HL-60 (cell line): ENCODE data around the gene MANF.

Experiments
- DNase-seq, 2 experiments: peaks; one replicate each; pipeline ENCODE4 v3.0.0-alpha.2; 2010 to 2020; ENCODE audit warnings: low read depth in 1 of 2, low spot score in 1 of 2
- H3K27ac ChIP-seq: fragments of 250-450 bp; sonication (Bioruptor Pico); replicated peaks from 2 replicates; pipeline ENCODE4 v1.5.1; 2020; ENCODE audit warnings: mild to moderate bottlenecking, moderate library complexity
- H3K27me3 ChIP-seq: fragments of 250-450 bp; sonication (Bioruptor Pico); 2 replicates; pipeline ENCODE4 v1.5.1; 2021; ENCODE audit warnings: mild to moderate bottlenecking, moderate library complexity; ENCODE audit not compliant: insufficient read depth, poor library complexity, severe bottlenecking
- H3K4me3 ChIP-seq: replicated peaks from 2 replicates; pipeline ENCODE4 v1.5.1; 2011; ENCODE audit warnings: mild to moderate bottlenecking, control low read depth, low read length; ENCODE audit not compliant: insufficient read depth
- GABPA ChIP-seq: IDR thresholded peaks from 2 replicates; pipeline ENCODE4 v1.6.1; 2012; ENCODE audit warnings: low read depth
- POLR2AphosphoS5 ChIP-seq: IDR thresholded peaks from 2 replicates; pipeline ENCODE4 v1.6.1; 2012; ENCODE audit warnings: low read depth
- REST ChIP-seq: IDR thresholded peaks from 2 replicates; pipeline ENCODE4 v1.6.1; 2012; ENCODE audit warnings: low read depth; ENCODE audit not compliant: insufficient replicate concordance
- SPI1 ChIP-seq: IDR thresholded peaks from 2 replicates; pipeline ENCODE4 v1.6.1; 2012; ENCODE audit warnings: low read depth, mild to moderate bottlenecking, borderline replicate concordance
- TF ChIP-seq, protein P1 (sequence below): IDR thresholded peaks from one replicate; pipeline ENCODE4 v1.5.1; 2011; ENCODE audit warnings: low read length, control low read depth, inconsistent platforms; ENCODE audit not compliant: insufficient read depth

MANF gene

GRCh38 chr3:51358981-51359380, 26.1 kb upstream of the MANF start:
- DNase-seq: no peak
- H3K27me3 ChIP-seq: peaks cover 3% of the 10 kb centered on the region
- no peak overlapping the region for H3K27ac ChIP-seq
- TF ChIP-seq SPI1 (no peak), REST (no peak), GABPA (no peak), POLR2AphosphoS5 (no peak)
- TF ChIP-seq, protein P1, sequence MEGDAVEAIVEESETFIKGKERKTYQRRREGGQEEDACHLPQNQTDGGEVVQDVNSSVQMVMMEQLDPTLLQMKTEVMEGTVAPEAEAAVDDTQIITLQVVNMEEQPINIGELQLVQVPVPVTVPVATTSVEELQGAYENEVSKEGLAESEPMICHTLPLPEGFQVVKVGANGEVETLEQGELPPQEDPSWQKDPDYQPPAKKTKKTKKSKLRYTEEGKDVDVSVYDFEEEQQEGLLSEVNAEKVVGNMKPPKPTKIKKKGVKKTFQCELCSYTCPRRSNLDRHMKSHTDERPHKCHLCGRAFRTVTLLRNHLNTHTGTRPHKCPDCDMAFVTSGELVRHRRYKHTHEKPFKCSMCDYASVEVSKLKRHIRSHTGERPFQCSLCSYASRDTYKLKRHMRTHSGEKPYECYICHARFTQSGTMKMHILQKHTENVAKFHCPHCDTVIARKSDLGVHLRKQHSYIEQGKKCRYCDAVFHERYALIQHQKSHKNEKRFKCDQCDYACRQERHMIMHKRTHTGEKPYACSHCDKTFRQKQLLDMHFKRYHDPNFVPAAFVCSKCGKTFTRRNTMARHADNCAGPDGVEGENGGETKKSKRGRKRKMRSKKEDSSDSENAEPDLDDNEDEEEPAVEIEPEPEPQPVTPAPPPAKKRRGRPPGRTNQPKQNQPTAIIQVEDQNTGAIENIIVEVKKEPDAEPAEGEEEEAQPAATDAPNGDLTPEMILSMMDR: no peak
- H3K4me3 ChIP-seq: no peak overlapping the region

- Histone ChIP-seq H3K27ac (no peak overlapping the region), H3K4me3 (no peak overlapping the region), H3K27me3 (peaks cover 3% of the 10 kb centered on the region)
- DNase-seq: no peak
- TF ChIP-seq REST (no peak), POLR2AphosphoS5 (no peak), GABPA (no peak), SPI1 (no peak)
- TF ChIP-seq, protein P1: no peak
Observed at GRCh38 chr3:51360806-51361205, 24.3 kb upstream of the MANF start.

GRCh38 chr3:51361746-51362145, 23.3 kb upstream of the MANF start:
- H3K27ac ChIP-seq: no peak overlapping the region
- peaks cover 3% of the 10 kb centered on the region for H3K27me3 ChIP-seq
- no peak for DNase-seq
- no peak overlapping the region for H3K4me3 ChIP-seq
- TF ChIP-seq, protein P1: no peak
- TF ChIP-seq SPI1: no peak
- TF ChIP-seq POLR2AphosphoS5: no peak
- no peak for TF ChIP-seq REST
- no peak for TF ChIP-seq GABPA
